ENCODE results near the gene TRPM8.

TRPM8 gene

GRCh38 chr2:234015861-234016260, 98.7 kb downstream of the TRPM8 start:
- Mint-ChIP-seq H3K36me3 (ENCODE audit: low read depth) (no peaks in the 10 kb centered on the region), H3K9me3 (no peaks in the 10 kb centered on the region), H3K4me3 (no peak overlapping the region), H3K4me1 (ENCODE audit: low read depth) (no peaks in the 10 kb centered on the region), H3K27me3 (peaks cover 8% of the 10 kb centered on the region), H3K27ac (no peak overlapping the region)
- intact Hi-C loops (cut with micrococcal nuclease) = no loop called here

DNA sequence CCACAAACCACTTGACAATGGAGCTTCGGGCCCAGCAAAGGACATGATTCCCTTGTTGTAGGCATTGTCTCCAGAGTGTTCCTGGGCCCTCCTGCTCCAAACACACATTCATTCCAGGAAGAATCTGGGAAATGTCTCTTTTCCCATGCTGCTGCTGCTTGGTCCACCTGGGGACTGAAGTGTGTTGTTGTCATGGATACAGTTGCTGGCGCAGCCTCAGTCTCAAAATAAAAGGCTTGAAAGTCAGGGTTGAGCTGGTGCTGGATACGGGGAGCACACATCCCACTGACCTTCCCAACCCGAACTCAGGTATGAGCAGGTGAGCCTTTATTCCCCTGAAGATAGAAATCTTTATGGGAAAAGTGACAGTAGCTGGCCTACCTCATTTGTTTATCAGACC, 102.7 kb downstream of the TRPM8 start:
- H3K9me3 Mint-ChIP-seq = peaks cover 13% of the 10 kb centered on the region
- H3K27me3 Mint-ChIP-seq = peaks cover 3% of the 10 kb centered on the region
- H3K27ac Mint-ChIP-seq = no peak overlapping the region
- intact Hi-C loops (cut with micrococcal nuclease) = no loop called here
- H3K36me3 Mint-ChIP-seq (ENCODE audit: low read depth) = no peaks in the 10 kb centered on the region
- no peak overlapping the region for H3K4me3 Mint-ChIP-seq
- no peaks in the 10 kb centered on the region for H3K4me1 Mint-ChIP-seq (ENCODE audit: low read depth)

GRCh38 chr2:234020332-234020731, 103.2 kb downstream of the TRPM8 start:
- H3K9me3 Mint-ChIP-seq = peaks cover 13% of the 10 kb centered on the region
- H3K36me3 Mint-ChIP-seq (ENCODE audit: low read depth) = no peaks in the 10 kb centered on the region
- H3K4me1 Mint-ChIP-seq (ENCODE audit: low read depth) = no peaks in the 10 kb centered on the region
- intact Hi-C loops (cut with micrococcal nuclease) = no loop called here
- H3K4me3 Mint-ChIP-seq = no peak overlapping the region
- H3K27me3 Mint-ChIP-seq = peaks cover 3% of the 10 kb centered on the region
- H3K27ac Mint-ChIP-seq = no peak overlapping the region

- Mint-ChIP-seq H3K27ac (no peak overlapping the region), H3K4me1 (ENCODE audit: low read depth) (peaks cover 18% of the 10 kb centered on the region), H3K27me3 (peaks cover 16% of the 10 kb centered on the region), H3K36me3 (ENCODE audit: low read depth) (no peaks in the 10 kb centered on the region), H3K4me3 (no peak overlapping the region), H3K9me3 (peaks cover 13% of the 10 kb centered on the region)
- intact Hi-C loops (cut with micrococcal nuclease) = no loop called here
These were observed 105.3 kb downstream of the TRPM8 start for GRCh38 chr2:234022424-234022823.

- Mint-ChIP-seq H3K36me3 (ENCODE audit: low read depth) (no peaks in the 10 kb centered on the region), H3K4me3 (no peak overlapping the region), H3K27me3 (peaks cover 19% of the 10 kb centered on the region)
These were observed 107.1 kb downstream of the TRPM8 start for GRCh38 chr2:234024304-234024703.

GRCh38 chr2:234025466-234025865, 108.3 kb downstream of the TRPM8 start:
- Mint-ChIP-seq H3K4me1 (ENCODE audit: low read depth) (peaks cover 18% of the 10 kb centered on the region), H3K4me3 (peak overlapping the region; percentile 33), H3K9me3 (peaks cover 13% of the 10 kb centered on the region), H3K27me3 (peaks cover 17% of the 10 kb centered on the region), H3K27ac (no peak overlapping the region), H3K36me3 (ENCODE audit: low read depth) (no peaks in the 10 kb centered on the region)
- intact Hi-C loops (cut with micrococcal nuclease) = no loop called here

More at GRCh38 chr2:234024304-234024703, 107.1 kb downstream of the TRPM8 start:
- Mint-ChIP-seq H3K4me1 (ENCODE audit: low read depth) (peaks cover 18% of the 10 kb centered on the region), H3K9me3 (peaks cover 13% of the 10 kb centered on the region), H3K27ac (no peak overlapping the region)
- intact Hi-C loops (cut with micrococcal nuclease) = no loop called here

GRCh38 chr2:234025891-234026401, 108.8 kb downstream of the TRPM8 start:
- Mint-ChIP-seq H3K9me3 (peaks cover 13% of the 10 kb centered on the region), H3K4me1 (ENCODE audit: low read depth) (peaks cover 18% of the 10 kb centered on the region), H3K27me3 (peaks cover 17% of the 10 kb centered on the region), H3K27ac (no peak overlapping the region), H3K36me3 (ENCODE audit: low read depth) (no peaks in the 10 kb centered on the region), H3K4me3 (peak overlapping the region; percentile 33)
- intact Hi-C loops (cut with micrococcal nuclease) = no loop called here

DNA sequence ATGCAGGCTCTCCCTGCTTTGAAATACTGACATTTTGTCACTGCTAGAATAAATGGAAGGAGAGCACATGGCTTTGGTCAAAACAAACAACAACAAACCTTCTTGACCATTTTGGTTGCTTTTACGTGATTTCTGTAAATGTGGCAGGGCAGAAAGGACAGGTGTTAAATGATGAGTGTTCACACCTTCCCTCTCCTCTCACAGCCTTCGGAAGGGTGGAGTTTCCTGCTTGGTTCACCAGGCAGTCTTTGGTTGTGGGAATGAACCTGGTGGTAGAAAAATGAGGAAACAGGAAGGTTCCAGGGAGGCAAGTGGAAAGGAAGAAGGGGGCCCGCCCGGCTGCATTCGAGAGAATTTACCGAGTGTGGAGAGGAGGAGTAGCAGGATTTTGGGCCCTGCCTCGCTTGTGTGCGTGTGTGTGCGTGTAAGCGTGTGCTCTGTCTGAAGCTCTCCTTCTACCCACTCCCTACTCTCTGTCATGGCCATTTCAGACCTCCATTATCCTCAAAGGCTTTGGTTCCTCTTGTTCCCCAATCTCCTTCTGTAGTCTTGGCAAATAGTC, 109.6 kb downstream of the TRPM8 start:
- no peak overlapping the region for H3K27ac Mint-ChIP-seq
- peaks cover 13% of the 10 kb centered on the region for H3K9me3 Mint-ChIP-seq
- no peaks in the 10 kb centered on the region for H3K36me3 Mint-ChIP-seq (ENCODE audit: low read depth)
- peaks cover 18% of the 10 kb centered on the region for H3K4me1 Mint-ChIP-seq (ENCODE audit: low read depth)
- peaks cover 17% of the 10 kb centered on the region for H3K27me3 Mint-ChIP-seq
- no peak overlapping the region for H3K4me3 Mint-ChIP-seq
- intact Hi-C loops (cut with micrococcal nuclease) = no loop called here

DNA sequence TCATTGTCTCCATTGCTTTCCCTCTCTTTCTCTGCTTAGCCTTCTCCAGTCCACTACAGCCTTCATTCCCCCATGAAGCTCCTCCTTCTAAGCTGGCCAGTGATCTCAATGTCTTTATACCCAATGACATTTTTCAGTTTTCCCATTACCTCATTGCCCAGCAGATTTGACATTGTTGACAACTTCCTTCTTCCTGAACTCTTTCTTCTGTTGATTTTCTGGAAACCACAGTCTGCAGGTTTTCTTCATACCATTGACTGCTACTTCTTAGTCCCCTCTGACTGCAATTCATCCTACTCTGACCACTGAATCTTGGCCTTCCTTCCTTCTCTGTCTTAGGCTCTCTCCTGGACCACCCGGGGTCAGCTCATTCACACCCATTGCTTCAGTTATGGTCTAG, 110.5 kb downstream of the TRPM8 start:
- Mint-ChIP-seq H3K27me3 (peaks cover 17% of the 10 kb centered on the region), H3K4me1 (ENCODE audit: low read depth) (peaks cover 18% of the 10 kb centered on the region), H3K4me3 (no peak overlapping the region), H3K9me3 (peaks cover 13% of the 10 kb centered on the region), H3K36me3 (ENCODE audit: low read depth) (no peaks in the 10 kb centered on the region), H3K27ac (no peak overlapping the region)
- intact Hi-C loops (cut with micrococcal nuclease) = no loop called here

DNA sequence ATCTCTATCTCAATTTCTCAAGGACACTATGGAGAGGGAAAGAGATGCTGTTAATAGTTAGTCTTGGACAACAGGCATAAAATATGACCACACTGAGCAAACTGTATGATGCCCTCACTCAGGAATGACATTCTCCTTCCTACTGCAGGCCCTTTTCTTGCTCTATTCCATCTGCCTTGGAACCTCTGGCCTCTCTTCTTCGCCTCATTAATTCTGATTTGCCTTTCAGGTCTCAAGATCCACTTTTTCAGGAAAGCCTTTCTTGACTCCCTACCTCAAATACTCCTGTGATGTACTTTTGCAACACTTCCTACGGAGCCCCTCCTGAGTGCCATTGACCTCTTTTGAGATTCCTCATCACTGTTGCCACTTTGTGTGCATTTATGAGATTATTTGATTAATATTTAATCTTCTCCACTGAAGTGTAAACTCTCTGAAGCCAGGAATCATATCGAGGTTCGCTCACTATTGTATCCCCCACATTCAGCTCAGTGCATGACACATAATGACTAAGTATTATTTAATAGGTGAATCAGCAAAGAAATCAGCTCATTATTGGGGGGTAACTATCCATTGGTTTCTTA, 112.1 kb downstream of the TRPM8 start:
- H3K9me3 Mint-ChIP-seq = peaks cover 10% of the 10 kb centered on the region
- H3K4me3 Mint-ChIP-seq = no peak overlapping the region
- H3K4me1 Mint-ChIP-seq (ENCODE audit: low read depth) = peaks cover 18% of the 10 kb centered on the region
- no peaks in the 10 kb centered on the region for H3K36me3 Mint-ChIP-seq (ENCODE audit: low read depth)
- intact Hi-C loops (cut with micrococcal nuclease) = no loop called here
- H3K27me3 Mint-ChIP-seq = peaks cover 17% of the 10 kb centered on the region
- no peak overlapping the region for H3K27ac Mint-ChIP-seq

DNA sequence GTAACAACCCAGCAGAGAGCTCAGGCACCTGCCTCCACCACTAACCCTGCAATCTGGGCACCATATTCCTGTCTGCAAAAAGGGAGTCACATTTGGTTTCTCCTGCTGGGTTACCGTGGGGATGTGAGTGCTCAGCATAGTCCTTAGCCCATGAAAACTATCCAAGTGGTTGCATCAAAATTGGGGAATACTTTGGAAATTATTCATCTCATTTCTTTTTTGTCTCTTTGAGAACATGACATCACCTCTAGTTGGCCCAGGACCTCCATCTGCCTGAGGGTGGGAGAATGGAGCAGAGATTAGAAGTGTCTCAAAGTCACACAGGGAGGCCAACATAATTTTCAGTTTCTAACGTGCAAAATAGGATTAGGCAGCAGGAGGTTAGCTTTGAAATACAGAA, 114.0 kb downstream of the TRPM8 start:
- Mint-ChIP-seq H3K4me1 (ENCODE audit: low read depth) (peaks cover 11% of the 10 kb centered on the region), H3K9me3 (peaks cover 21% of the 10 kb centered on the region), H3K27me3 (peaks cover 15% of the 10 kb centered on the region), H3K27ac (no peak overlapping the region), H3K4me3 (no peak overlapping the region), H3K36me3 (ENCODE audit: low read depth) (no peaks in the 10 kb centered on the region)
- intact Hi-C loops (cut with micrococcal nuclease) = no loop called here

- Mint-ChIP-seq H3K4me3 (no peak overlapping the region), H3K27ac (no peak overlapping the region), H3K9me3 (peaks cover 32% of the 10 kb centered on the region), H3K4me1 (ENCODE audit: low read depth) (no peaks in the 10 kb centered on the region), H3K27me3 (peaks cover 4% of the 10 kb centered on the region), H3K36me3 (ENCODE audit: low read depth) (no peaks in the 10 kb centered on the region)
- intact Hi-C loops (cut with micrococcal nuclease) = no loop called here
These were observed 115.2 kb downstream of the TRPM8 start for GRCh38 chr2:234032279-234032856.

DNA sequence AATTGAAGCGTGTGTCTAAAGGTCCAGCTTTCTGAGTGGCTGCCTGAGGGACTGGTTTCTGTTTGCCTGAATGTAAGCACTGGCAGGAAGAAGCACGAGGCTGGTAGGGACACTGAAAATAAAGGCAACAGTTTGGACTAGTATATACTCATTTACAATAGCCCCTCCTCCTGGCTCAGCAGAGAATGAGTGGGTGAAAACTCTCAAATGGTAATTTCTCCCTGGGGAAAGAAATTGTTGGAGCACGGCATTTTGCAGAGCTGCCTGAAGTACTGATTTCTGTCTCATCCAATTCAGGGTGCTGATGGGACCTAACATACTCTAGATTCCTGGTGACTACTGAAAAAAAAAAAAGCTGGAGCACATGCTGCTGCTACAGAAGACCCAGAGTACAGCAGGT, 116.0 kb downstream of the TRPM8 start:
- Mint-ChIP-seq H3K4me1 (ENCODE audit: low read depth) (no peaks in the 10 kb centered on the region), H3K36me3 (ENCODE audit: low read depth) (no peaks in the 10 kb centered on the region), H3K27ac (no peak overlapping the region), H3K27me3 (peaks cover 2% of the 10 kb centered on the region), H3K9me3 (peaks cover 32% of the 10 kb centered on the region), H3K4me3 (no peak overlapping the region)
- intact Hi-C loops (cut with micrococcal nuclease) = no loop called here

DNA sequence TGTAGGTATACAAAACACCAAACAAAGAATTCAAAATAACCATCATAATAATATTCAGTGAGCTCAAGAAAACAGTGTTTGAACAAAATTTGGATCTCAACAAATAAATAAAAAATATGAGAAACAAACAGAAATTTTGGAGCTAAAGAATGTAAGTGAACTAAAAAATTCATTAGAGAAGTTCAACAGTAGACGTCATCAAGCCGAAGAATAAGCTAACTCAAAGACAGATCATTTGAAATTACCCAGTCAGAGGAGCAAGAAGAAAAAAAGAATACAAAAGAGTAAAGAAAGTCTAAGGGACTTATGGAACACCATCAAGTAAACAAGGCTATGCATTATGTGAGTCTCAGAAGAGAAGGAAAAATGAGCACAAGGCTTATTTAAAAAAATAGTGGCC, 116.7 kb downstream of the TRPM8 start:
- Mint-ChIP-seq H3K4me1 (ENCODE audit: low read depth) (no peaks in the 10 kb centered on the region), H3K9me3 (peaks cover 32% of the 10 kb centered on the region), H3K36me3 (ENCODE audit: low read depth) (no peaks in the 10 kb centered on the region), H3K4me3 (no peak overlapping the region), H3K27ac (no peak overlapping the region), H3K27me3 (peaks cover 2% of the 10 kb centered on the region)
- intact Hi-C loops (cut with micrococcal nuclease) = no loop called here

Measured in dendritic cell treated with granulocyte-macrophage colony-stimulating factor and Interleukin-4, amounts not matched to agents 40 ng/mL and 50 ng/mL, for 4 days (primary cell).